Tibial artery (tissue), 4 donors: Measurements from ENCODE around the gene SPINT3.

ENCODE experiments used
- DNase-seq, 2 donors: peaks; one replicate each; pipeline ENCODE4 v3.0.0-alpha.2; 2019
- H3K27ac ChIP-seq, 2 donors: fragments of 200-600 bp; sonication (generic) in 1 of 2; 1 replicate in 1 of 2; 2 replicates in 1 of 2; pipeline ENCODE4 v1.5.1; 2018 to 2019; ENCODE audit warnings: mild to moderate bottlenecking in 1 of 2
- H3K27me3 ChIP-seq, 2 donors: fragments of 200-600 bp; sonication (generic) in 1 of 2; one replicate each; pipeline versions ENCODE4 v1.5.1 to v1.6.0; 2016 to 2019
- H3K36me3 ChIP-seq, 3 donors: fragments of 200-600 bp; sonication (generic) in 2 of 3; one replicate each; pipeline ENCODE4 v1.5.1; 2016 to 2019; ENCODE audit warnings: mild to moderate bottlenecking in 2 of 3
- H3K4me1 ChIP-seq, 4 donors: fragments of 200-600 bp; sonication (generic) in 2 of 4; 1 replicate in 3 of 4; 2 replicates in 1 of 4; pipeline ENCODE4 v1.5.1; 2016 to 2019
- H3K4me3 ChIP-seq, 2 donors: fragments of 200-600 bp; sonication (generic) in 1 of 2; 1 replicate in 1 of 2; 2 replicates in 1 of 2; pipeline ENCODE4 v1.5.1; 2018 to 2019; ENCODE audit warnings: mild to moderate bottlenecking in 2 of 2
- H3K9me3 ChIP-seq, 3 donors: fragments of 200-600 bp; sonication (generic) in 1 of 3; one replicate each; pipeline ENCODE4 v1.5.1; 2016 to 2019
- intact Hi-C: fragments of 100-400 bp; cut with DNase I; formaldehyde crosslinking; loops from one replicate; pipeline ENCODE4 v1.15.0; 2023; ENCODE audit warnings: low total_unique reads
- TF ChIP-seq, protein P1 (sequence below), 2 experiments: fragments of 200-600 bp in 1 of 2; fragments of 450-650 bp in 1 of 2; IDR thresholded peaks; one replicate each; pipeline ENCODE4 v1.5.1; 2017 to 2019; ENCODE audit warnings: antibody characterized with exemption in 2 of 2, mild to moderate bottlenecking in 1 of 2, moderate library complexity in 1 of 2

Gene SPINT3

DNA sequence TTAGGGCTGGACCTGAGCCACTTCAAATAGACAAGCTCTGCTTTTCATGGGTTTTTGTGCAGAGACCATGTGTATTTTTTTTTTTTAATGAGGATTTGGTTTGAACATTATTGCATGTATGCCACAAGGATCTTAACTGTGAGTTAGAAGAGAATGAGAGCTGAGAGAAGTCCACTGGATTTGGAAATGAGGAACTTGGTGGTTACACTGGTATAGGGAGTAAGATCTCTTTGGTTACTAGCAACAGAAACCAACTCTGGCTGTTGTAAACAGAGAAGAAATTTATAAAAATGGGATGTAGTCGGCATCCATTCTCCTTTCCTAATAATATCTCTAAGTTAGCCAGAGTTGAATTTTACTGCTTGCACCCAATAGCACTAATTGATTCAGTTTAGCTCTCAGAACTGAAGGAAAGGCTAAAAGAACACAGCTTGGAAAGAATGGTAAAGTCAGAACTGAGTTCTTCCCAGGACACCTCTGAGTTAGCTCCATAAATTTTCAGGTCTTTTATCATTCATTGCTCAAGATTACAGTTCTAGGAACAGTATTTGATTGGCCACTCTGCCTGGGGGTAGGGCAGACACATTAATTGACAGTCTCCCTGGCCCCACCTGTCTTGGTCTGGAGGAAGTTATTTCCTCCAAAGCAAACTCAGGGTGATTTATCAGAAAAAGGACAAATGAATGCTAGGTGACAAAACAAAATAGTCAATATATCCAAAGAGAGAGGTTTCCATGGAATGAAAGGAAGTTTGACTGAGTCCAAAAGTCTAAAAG lies 49.7 kb downstream of the SPINT3 start:
- TF ChIP-seq, protein P1, sequence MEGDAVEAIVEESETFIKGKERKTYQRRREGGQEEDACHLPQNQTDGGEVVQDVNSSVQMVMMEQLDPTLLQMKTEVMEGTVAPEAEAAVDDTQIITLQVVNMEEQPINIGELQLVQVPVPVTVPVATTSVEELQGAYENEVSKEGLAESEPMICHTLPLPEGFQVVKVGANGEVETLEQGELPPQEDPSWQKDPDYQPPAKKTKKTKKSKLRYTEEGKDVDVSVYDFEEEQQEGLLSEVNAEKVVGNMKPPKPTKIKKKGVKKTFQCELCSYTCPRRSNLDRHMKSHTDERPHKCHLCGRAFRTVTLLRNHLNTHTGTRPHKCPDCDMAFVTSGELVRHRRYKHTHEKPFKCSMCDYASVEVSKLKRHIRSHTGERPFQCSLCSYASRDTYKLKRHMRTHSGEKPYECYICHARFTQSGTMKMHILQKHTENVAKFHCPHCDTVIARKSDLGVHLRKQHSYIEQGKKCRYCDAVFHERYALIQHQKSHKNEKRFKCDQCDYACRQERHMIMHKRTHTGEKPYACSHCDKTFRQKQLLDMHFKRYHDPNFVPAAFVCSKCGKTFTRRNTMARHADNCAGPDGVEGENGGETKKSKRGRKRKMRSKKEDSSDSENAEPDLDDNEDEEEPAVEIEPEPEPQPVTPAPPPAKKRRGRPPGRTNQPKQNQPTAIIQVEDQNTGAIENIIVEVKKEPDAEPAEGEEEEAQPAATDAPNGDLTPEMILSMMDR (IDR thresholded peaks at IDR 0.05): no peak
- no peak overlapping the region for H3K4me3 ChIP-seq
- H3K27me3 ChIP-seq: peaks cover 0 to 15% of the 10 kb centered on the region in 2 donors
- H3K27ac ChIP-seq: no peak overlapping the region
- intact Hi-C loops: no loop called here
- H3K4me1 ChIP-seq: peaks cover 0 to 16% (median 14%) of the 10 kb centered on the region in 4 donors
- H3K36me3 ChIP-seq: no peaks in the 10 kb centered on the region
- no peak for DNase-seq
- no peaks in the 10 kb centered on the region for H3K9me3 ChIP-seq

- H3K27me3 ChIP-seq: peaks cover 0 to 5% of the 10 kb centered on the region in 2 donors
- no peak overlapping the region for H3K4me3 ChIP-seq
- no peaks in the 10 kb centered on the region for H3K9me3 ChIP-seq
- DNase-seq: no peak
- intact Hi-C loops: no loop called here
- no peak overlapping the region for H3K27ac ChIP-seq
- H3K36me3 ChIP-seq: no peaks in the 10 kb centered on the region
- H3K4me1 ChIP-seq: no peaks in the 10 kb centered on the region
- TF ChIP-seq, protein P1 (IDR thresholded peaks at IDR 0.05): no peak
Measured at GRCh38 chr20:45463709-45464108, 51.7 kb downstream of the SPINT3 start.

GRCh38 chr20:45462711-45463509 lies 52.5 kb downstream of the SPINT3 start:
- Histone ChIP-seq H3K9me3 (no peaks in the 10 kb centered on the region), H3K27me3 (peaks cover 0 to 3% of the 10 kb centered on the region in 2 donors), H3K4me1 (no peaks in the 10 kb centered on the region), H3K4me3 (no peak overlapping the region), H3K36me3 (no peaks in the 10 kb centered on the region), H3K27ac (no peak overlapping the region)
- TF ChIP-seq, protein P1 (IDR thresholded peaks at IDR 0.05): no peak
- no peak for DNase-seq
- intact Hi-C loops: no loop called here
